Tibial nerve (tissue), 4 donors: ENCODE results near the gene BTBD9. TPM values are rescaled to one million over a fixed set of nuclear protein-coding genes. Genes with fewer than 3 reads are reported as not detected.

ENCODE experiments used
- DNase-seq, 2 donors: peaks; one replicate each; pipeline ENCODE4 v3.0.0-alpha.2; 2019; ENCODE audit warnings: low spot score in 2 of 2
- H3K27ac ChIP-seq, 4 donors: fragments of 200-600 bp; sonication (generic) in 3 of 4; one replicate each; pipeline ENCODE4 v1.5.1; 2017 to 2019; ENCODE audit warnings: mild to moderate bottlenecking in 1 of 4
- H3K27me3 ChIP-seq, 2 donors: fragments of 200-600 bp; sonication (generic) in 1 of 2; one replicate each; pipeline versions ENCODE4 v1.5.1 to v1.6.0; 2017 to 2019
- H3K36me3 ChIP-seq, 3 donors: fragments of 200-600 bp; sonication (generic); one replicate each; pipeline ENCODE4 v1.5.1; 2018 to 2019
- H3K4me1 ChIP-seq, 4 donors: fragments of 200-600 bp; sonication (generic) in 3 of 4; one replicate each; pipeline ENCODE4 v1.5.1; 2017 to 2019
- H3K4me3 ChIP-seq, 4 donors: fragments of 200-600 bp; sonication (generic) in 3 of 4; one replicate each; pipeline ENCODE4 v1.5.1; 2017 to 2019; ENCODE audit warnings: mild to moderate bottlenecking in 1 of 4, moderate library complexity in 1 of 4
- H3K9me3 ChIP-seq, 4 donors: fragments of 200-600 bp; sonication (generic) in 3 of 4; one replicate each; pipeline ENCODE4 v1.5.1; 2017 to 2019
- EP300 ChIP-seq, 2 donors: sonication (generic); formaldehyde crosslinking; IDR thresholded peaks; one replicate each; pipeline ENCODE4 v1.6.1; 2017; ENCODE audit warnings: antibody characterized with exemption in 2 of 2, mild to moderate bottlenecking in 1 of 2
- POLR2A ChIP-seq, 2 donors: fragments of 450-650 bp; IDR thresholded peaks; one replicate each; pipeline ENCODE4 v1.6.1; 2017; ENCODE audit warnings: antibody characterized with exemption in 2 of 2, mild to moderate bottlenecking in 2 of 2, moderate library complexity in 2 of 2
- WGBS, 2 donors: methylation state at CpG; one replicate each; pipeline ENCODE4 v1.1.5; 2018; 5-methylcytosine and 5-hydroxymethylcytosine counted together
- total RNA-seq, 4 donors: library from RNA; depleted of rRNA; stranded (reverse); fragments of >200 nt; gene quantifications; one replicate each; pipeline ENCODE4 v1.1.0, GENCODE V29; 2016
- TF ChIP-seq, protein P1 (sequence below), 5 experiments: fragments of 200-600 bp in 3 of 5; fragments of 450-650 bp in 2 of 5; sonication (generic) in 3 of 5; IDR thresholded peaks; one replicate each; pipeline ENCODE4 v1.5.1; 2016 to 2019; ENCODE audit warnings: antibody characterized with exemption in 5 of 5, mild to moderate bottlenecking in 3 of 5, moderate library complexity in 2 of 5

Gene BTBD9
- total RNA-seq, 4 donors from 2014 or later = 7.5 to 23.9 (median 10.7) TPM

DNA sequence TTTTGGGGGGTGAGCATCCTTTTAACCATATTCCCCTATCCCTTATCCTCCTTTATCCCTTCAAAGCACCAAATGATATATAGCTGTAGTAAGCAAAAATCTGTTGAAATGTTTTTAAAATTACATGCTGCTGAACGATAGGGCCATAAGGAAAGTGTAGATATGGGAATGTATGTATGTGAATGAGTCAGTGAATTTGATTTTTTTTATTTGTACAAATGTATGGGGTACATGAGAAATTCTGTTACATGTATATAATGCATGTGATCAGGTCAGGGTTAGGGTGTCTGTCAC, 493.0 kb downstream of the BTBD9 start:
- no peak overlapping the region for H3K4me3 ChIP-seq
- 86 to 87% methylated on average over 1 of the region's 1 CpG for WGBS, 2 donors

DNA sequence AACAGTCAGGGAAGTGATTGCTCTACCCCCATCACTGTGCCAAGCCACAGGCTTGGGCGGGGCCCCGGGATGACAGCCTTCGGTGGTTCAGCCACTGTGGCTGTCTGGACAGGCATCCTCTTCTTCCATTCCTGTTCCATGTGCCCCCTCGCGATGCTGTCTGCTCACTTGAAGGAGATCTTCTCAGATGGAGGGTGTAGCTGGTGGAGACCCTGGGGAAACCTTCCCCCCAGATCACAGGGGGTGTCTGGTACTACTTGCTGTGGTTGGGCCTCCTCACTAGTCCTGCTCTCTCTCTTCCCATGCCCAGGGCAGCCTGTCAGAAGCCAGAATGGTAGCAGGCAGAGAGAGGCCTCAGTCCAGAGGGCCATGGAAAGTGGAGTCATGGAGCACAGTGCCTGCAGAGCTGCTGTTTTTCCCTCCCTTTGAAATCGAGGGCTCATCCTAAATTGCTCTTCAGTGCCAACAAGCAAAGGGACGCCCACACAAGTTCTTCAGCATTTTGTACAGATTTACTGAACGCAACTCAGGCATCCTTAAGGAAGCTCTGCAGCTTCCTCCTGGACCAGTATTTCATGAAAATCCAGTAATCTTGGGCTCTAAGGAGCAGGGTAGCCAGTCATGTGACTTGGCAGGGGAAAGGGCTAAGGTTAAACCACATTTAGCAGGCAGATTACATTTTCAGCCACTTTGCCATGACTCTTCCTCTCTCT, 493.6 kb downstream of the BTBD9 start:
- no peak for TF ChIP-seq EP300 (IDR thresholded peaks at IDR 0.05)
- no peak for TF ChIP-seq POLR2A (IDR thresholded peaks at IDR 0.05)
- TF ChIP-seq, protein P1, sequence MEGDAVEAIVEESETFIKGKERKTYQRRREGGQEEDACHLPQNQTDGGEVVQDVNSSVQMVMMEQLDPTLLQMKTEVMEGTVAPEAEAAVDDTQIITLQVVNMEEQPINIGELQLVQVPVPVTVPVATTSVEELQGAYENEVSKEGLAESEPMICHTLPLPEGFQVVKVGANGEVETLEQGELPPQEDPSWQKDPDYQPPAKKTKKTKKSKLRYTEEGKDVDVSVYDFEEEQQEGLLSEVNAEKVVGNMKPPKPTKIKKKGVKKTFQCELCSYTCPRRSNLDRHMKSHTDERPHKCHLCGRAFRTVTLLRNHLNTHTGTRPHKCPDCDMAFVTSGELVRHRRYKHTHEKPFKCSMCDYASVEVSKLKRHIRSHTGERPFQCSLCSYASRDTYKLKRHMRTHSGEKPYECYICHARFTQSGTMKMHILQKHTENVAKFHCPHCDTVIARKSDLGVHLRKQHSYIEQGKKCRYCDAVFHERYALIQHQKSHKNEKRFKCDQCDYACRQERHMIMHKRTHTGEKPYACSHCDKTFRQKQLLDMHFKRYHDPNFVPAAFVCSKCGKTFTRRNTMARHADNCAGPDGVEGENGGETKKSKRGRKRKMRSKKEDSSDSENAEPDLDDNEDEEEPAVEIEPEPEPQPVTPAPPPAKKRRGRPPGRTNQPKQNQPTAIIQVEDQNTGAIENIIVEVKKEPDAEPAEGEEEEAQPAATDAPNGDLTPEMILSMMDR (IDR thresholded peaks at IDR 0.05) = no peak
- no peak for DNase-seq
- WGBS, 2 donors = 80 to 93% methylated on average over 8 of the region's 8 CpGs
- peaks cover 0 to 28% (median 0%) of the 10 kb centered on the region in 4 donors for H3K4me1 ChIP-seq
- H3K27me3 ChIP-seq = no peaks in the 10 kb centered on the region
- H3K36me3 ChIP-seq = peaks cover 0 to 7% (median 0%) of the 10 kb centered on the region in 3 donors
- no peak overlapping the region for H3K27ac ChIP-seq
- H3K4me3 ChIP-seq = no peak overlapping the region
- H3K9me3 ChIP-seq = no peaks in the 10 kb centered on the region

More for the DNA sequence above, 493.0 kb downstream of the BTBD9 start:
- TF ChIP-seq POLR2A (IDR thresholded peaks at IDR 0.05) (no peak), EP300 (IDR thresholded peaks at IDR 0.05) (no peak)
- TF ChIP-seq, protein P1 (IDR thresholded peaks at IDR 0.05) = no peak
- Histone ChIP-seq H3K9me3 (no peaks in the 10 kb centered on the region), H3K36me3 (peaks cover 0 to 12% (median 0%) of the 10 kb centered on the region in 3 donors), H3K4me1 (peaks cover 0 to 26% (median 0%) of the 10 kb centered on the region in 4 donors), H3K27ac (no peak overlapping the region), H3K27me3 (no peaks in the 10 kb centered on the region)
- no peak for DNase-seq

DNA sequence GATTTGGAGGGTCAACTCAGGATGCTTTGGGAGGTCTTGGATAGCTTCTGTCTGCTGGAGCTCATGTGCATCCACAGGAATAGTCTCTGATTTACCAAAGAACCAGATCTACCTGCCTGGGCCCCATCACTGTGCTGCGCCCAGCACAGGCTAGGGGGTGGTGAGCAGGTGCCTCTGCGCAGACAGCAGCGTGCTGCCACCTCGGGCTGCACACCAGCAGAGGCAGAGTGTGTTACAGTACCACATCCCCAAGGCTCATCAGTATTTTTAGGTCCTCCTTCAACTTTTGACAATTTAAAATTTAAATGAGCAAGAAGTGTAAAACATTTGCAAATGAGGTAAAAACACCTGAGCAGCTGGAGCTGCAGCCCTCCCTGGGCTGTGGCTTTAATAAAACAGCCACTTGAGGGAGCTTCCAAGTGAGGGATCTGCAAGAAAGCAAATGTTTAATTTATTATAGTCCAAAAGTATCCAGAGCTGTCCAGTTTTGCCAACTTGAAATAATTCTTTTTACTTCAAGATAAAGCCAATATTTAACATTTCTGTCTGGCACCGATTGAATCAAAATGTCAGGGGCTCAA, 495.3 kb downstream of the BTBD9 start:
- 78 to 95% methylated on average over 5 of the region's 5 CpGs for WGBS, 2 donors

DNA sequence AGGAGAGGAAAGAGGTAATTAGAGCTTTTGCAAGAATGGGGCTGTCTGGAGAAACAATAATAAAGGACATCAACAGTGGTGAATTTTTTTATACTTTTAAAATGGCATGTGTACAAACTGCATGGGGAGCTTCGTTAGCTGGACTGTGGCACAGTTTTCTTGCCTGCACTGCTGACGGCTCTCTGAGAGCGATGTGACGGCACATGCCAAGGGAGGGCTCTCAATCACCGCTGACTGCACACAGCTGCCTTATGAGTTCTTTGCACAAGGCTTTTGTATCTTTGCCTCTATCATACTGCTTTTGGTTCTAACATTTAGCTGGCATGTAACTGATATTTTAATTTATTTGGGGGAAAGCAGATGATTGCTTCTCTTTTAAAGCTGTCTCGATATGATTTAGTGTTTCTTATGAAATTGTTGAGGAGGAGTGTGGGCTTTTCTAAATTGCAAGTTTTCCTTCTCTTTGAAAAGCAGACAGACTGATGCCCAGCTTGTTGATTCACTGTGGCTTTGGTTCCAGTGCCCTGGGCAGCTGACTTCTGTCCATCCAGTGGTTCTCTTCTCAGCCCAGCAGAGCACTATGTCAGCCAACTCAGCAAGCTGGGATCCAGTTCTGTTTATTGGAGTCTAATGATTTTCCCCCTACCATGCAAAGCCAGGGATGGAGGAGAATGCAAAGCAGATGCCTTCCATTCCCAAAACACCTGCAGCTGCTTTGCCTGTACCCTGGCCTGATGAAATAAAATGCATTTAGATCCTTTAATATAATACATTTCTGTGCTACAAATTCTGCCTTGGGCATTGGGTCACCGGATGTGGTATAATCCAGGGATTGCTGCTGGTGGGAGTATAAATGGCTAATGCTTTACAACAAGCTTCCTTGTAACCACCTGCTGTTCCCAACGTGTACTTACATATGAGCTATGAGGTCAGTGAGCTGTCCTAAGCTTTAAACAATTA, 496.3 kb downstream of the BTBD9 start:
- Histone ChIP-seq H3K9me3 (no peaks in the 10 kb centered on the region), H3K27me3 (no peaks in the 10 kb centered on the region), H3K27ac (no peak overlapping the region), H3K4me1 (peaks cover 0 to 28% (median 0%) of the 10 kb centered on the region in 4 donors), H3K4me3 (no peak overlapping the region), H3K36me3 (no peaks in the 10 kb centered on the region)
- TF ChIP-seq POLR2A (IDR thresholded peaks at IDR 0.05) = no peak
- TF ChIP-seq, protein P1 (IDR thresholded peaks at IDR 0.05) = no peak
- no peak for TF ChIP-seq EP300 (IDR thresholded peaks at IDR 0.05)
- 64 to 83% methylated on average over 8 of the region's 8 CpGs for WGBS, 2 donors
- no peak for DNase-seq

More for the DNA sequence above, 495.3 kb downstream of the BTBD9 start:
- H3K4me3 ChIP-seq = no peak overlapping the region
- H3K4me1 ChIP-seq = peaks cover 0 to 34% (median 0%) of the 10 kb centered on the region in 4 donors
- H3K27me3 ChIP-seq = no peaks in the 10 kb centered on the region
- H3K36me3 ChIP-seq = no peaks in the 10 kb centered on the region
- no peaks in the 10 kb centered on the region for H3K9me3 ChIP-seq
- DNase-seq = no peak
- no peak overlapping the region for H3K27ac ChIP-seq
- TF ChIP-seq, protein P1 (IDR thresholded peaks at IDR 0.05) = no peak
- TF ChIP-seq EP300 (IDR thresholded peaks at IDR 0.05) (no peak), POLR2A (IDR thresholded peaks at IDR 0.05) (no peak)
